Smooth muscle cell of bladder (primary cell): ENCODE results near the gene MVB12B. TPM values are rescaled to one million over a fixed set of nuclear protein-coding genes. Genes with fewer than 3 reads are reported as not detected.

ENCODE experiments used
- total RNA-seq: library from RNA; depleted of rRNA; stranded (reverse); fragments of >200 nt; gene quantifications from 2 replicates; pipeline ENCODE4 v1.2.3, GENCODE V29; 2014

The MVB12B gene
- total RNA-seq = 2.0 and 2.3 TPM in 2 replicates

GRCh38 chr9:126326228-126327005 lies at the start of gene MVB12B:
MVB12B (plus strand) TSS chr9:126326829; CDS start chr9:126326930, 101 bp downstream.

